GM18511 (cell line): Measurements from ENCODE around the gene RALGPS2.

Experiments used
- ATAC-seq: cut with Tn5 transposase; IDR thresholded peaks from one replicate; pipeline ENCODE4 v1.9.1; 2021; ENCODE audit warnings: mild to moderate bottlenecking, moderate library complexity; ENCODE audit not compliant: unreplicated experiment

The RALGPS2 gene

DNA sequence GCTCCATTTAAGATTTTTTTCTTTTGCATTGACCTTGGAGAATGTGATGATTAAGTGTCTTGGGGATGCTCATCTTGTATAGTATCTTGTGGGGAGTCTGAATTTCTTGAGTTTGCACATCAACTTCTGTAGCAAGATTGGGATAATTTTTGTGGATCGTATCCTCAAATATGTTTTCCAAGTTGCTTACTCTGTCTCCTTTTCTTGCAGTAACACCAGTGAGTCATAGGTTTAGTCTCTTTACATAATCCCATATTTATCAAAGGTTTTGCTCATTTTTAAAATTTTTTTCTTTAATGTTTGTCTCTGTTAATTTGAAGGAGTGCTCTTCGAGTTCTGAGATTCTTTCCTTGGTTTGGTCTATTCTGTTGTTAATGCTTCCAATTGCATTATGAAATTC lies 187.6 kb downstream of the RALGPS2 start:
- ATAC-seq: no peak

DNA sequence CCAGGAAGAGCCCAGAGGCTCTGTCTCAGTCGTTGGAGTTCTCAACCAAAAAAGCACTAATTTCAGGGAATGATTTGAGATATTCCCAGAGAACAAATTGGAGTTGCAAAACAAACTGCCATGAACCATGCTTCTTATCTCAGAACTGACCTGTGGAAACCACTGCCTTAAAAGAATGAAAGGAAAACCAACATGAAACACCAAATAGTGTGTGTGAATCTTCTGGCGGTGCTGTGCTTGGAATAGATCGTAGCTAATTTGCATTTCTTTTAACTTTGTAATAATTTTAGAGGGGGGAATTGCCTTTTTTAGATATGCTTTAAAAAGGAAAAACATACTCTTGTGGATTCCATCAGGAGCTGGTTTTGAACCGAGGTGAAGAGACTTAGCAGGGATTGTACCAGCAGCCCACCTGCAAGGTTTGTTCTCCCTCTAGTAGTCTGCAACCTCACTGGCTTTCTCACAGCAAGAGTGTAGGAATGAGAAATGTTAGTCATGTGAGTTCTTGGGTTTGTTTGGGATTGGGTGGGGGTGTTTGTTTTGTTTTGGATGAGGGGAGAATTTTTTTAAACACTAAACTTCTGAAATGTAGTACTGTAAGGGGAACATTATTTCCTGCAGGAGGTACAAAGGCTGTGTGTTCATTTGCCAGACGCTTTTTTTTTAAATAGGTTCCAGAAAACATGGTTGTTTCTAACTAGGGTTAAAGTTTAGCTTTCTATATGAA lies 191.6 kb downstream of the RALGPS2 start:
- ATAC-seq: peak; percentile 59

DNA sequence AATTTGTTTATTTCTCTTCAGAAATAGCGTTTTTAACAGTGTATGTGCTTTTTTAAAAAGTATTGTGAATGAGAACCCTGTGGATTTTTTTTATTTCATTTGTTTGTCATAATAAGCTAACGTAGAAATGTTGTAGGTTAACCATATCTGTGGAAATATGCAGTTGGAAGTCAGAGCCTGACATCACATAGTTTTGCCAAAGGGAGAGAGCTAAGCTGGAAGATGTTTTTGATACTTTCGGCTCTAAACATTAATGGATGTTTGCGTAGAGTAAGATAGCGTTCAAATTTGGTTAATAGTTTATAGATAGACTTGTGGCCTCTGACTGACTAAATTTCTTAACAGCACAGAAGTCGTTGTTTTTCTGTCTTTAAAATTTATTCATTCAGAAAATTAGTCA lies 193.3 kb downstream of the RALGPS2 start:
- ATAC-seq: no peak

DNA sequence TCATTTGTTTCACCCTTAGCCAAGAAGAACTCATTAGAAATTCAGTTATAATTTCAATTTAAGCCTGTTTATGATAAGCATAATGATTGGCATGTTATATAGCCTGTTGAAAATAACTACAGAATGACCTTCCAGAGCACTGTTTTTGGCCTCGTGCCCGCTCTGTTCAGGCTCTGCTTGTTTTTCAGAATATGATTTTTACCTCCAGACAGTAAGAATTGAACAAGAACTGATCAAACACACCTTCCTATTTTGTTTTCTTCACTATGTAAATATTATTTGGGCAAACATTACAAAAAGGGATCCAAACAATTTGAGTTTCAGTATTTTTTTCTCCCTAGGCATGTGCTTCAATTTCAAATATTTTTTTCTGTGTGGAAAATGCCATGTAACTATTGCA lies 193.9 kb downstream of the RALGPS2 start:
- ATAC-seq: no peak

DNA sequence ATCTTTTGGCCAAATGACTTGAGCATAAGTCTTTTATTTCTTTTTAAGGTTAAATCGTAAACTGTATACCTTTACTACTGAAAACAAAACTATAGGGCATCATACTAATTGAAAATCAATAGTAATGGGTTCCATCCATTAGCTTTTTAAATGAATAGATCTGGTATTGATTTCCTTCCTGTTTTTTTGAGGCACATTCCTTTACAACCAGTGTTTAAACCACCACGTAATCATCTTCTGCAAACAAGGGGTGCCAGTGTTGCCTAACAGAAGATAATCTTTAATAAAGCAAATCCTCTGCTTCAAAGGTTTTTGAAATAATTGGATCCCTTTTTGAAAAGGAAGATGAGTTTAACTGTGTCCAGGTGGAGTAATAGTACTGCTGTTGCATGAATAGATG lies 194.5 kb downstream of the RALGPS2 start:
- no peak for ATAC-seq

DNA sequence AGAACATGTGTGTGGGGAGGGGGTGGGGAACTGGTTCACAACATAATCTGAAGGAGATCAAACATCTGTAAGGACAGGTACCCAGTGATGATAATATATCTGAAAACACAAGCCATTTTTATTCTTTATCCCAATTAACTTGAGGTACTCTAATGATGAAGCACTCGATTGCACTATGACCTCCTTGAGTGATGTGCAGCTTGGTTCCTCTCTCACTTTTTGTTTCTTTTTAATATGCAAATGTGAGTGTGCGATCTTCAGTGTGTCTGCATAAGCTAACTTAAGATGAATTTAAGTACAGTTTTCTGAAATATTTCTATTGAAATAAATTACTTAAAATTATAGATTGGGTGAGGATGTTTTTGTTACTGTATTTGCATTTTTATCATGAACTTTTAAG lies 196.5 kb downstream of the RALGPS2 start:
- peak; percentile 81 for ATAC-seq

DNA sequence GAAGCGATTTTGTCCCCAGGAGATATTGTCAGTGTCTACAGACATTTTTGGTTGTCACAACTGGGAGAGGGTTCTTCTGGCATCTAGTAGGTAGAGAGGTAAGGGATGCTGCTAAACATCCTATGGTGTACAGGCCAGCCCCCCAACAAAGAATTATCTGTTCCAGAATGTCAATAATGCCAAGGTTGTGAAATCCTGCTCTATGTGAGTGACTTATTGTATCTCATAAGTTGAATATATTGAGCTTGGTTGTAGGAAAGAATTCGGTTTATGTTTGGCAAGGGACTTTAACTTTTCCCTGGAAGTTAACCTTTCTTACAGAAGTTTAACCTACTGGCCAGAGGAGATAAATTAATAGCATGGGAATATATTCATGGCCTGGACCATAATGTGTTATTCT lies 198.5 kb downstream of the RALGPS2 start:
- ATAC-seq: no peak

DNA sequence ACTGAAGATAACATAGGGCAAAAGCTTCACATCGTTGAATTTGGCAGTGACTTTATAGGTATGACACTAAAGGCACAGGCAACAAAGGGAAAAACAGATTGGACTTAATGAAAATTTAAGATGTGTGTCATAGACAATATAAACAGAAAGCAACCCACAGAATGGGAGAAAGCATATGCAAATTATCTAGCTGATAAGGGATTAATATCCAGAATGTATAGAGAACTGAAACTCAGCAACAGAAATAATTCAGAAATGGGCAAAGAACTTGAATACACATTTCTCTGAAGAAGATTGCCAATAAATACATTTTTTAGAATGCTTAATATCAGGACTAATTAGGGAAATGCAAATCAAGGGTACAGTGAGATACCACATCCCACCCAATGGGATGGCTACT lies 201.0 kb downstream of the RALGPS2 start:
- no peak for ATAC-seq

DNA sequence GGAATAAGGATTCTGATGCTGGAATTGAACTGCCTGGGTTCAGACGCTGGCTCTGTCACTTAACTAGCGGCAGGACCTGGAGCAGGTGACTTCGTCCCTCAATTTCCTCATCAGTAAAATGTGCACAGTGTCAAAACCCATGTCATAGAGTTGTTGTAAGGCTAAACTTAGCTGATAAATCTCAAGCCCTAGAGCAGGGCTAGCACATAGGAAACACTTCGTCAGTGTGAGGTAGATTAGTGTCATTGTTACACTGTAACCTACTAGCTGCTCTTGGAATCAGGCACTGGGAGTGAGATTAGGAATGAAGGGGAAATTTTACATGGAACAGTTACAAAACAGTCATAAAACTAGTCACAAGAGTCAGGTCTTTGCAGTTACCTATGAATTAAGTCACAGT lies 202.0 kb downstream of the RALGPS2 start:
- ATAC-seq: no peak

DNA sequence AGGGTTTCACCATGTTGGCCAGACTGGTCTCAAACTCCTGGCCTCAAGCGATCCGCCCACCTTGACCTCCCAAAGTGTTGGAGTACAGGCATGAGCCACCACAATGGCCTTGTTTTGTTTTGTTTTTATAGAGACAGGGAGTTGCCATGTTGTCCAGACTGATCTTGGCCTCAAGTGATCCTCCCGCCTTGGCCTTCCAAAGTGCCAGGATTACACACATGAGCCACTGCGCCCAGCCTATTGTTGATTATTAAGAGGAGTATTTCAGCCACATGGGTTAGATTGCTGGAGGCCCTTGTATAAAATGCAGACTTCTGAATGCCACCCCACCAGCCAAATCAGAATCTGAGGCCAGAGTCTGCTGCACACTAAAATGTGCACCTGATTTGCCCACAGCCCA lies 203.0 kb downstream of the RALGPS2 start:
- no peak for ATAC-seq

DNA sequence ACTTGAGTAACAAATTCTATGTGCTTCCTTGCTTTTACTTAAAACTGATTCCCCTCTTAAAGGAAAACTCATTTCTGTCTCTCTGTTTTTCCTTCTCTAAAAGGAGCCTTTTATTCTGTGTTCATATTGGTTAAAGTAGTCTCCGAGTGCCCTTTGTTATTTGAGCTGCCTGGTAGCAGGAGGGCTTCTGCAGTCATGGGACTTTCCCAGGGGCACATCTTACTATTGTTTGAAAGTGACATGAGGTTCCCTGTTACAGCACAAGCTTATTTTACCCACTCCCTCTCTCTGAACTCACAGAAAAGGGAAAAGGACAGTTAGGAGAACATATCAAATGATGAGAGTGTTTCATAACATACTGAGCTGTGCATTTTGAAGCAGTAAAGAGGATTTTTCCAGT lies 203.9 kb downstream of the RALGPS2 start:
- peak; percentile 50 for ATAC-seq

DNA sequence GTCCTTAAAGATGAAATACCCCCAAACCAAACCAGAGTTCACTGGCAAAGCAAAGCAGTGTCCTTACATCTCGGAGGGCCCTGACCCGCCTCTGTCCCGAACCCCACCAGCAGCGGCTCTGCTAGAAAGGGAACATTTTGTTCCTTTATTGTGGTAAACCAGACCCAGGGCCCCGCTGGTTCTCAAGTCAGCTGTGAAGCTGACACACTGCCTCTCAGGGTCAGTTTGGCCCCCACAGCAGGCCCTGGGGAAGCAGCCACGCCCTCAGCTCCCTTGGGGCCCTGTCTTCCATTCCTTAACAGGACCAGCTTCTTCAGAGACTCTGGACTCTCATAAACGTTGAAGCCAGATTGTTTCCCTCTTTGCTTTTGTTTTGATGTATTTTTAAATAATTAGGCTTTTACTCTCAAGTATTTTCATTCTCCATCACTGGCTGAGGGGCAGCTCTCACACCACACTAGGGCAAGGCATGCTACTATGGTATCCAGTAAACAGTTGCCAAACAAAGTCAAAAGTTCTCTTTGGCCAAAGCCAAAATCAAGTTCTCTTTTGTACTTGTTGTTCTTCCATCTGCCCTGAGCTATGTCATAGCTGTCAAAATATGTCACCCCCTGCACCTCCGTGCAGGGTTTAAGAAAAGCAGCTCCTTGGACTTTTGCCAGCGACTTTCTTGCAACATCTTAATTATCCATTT lies 207.0 kb downstream of the RALGPS2 start:
- ATAC-seq: no peak

DNA sequence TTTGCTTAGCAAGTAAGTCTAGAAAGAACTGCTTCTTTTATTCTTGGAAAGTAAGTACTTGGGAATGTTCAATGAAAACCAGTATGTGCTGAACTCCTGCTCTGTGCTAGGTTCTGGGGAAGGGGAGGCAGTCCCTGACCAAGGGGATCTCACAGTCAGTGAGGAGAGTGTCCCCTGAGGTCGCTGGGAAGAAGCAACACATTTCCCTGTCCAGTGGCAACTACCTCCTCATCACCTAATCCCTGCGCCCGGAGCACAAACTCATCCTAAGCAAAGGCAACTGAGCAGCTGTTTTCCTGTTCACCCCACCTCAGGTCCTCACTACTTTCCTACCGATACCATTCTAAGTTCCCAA lies 207.5 kb downstream of the RALGPS2 start:
- ATAC-seq: no peak

DNA sequence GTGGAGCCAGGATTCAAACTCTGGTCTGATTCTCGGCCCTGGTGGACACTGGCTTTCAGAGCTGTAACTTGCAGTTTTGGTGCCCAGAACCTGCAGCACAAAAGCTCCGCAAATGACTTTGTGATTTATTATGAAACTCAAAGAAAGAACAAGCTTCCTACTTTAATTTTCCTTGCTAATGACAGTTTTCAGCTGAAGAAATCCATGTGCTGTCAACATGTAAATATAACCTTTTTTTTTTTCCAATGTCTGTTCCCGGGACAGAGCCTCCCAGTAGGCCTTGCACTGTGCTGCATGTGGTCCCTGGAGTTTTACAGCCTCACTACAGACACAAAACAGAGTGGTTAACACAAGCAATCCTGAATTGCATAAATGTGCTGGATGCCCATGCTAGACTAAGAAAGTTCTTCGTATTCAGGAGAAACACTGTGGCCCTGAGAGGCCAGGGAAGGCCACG lies 208.1 kb downstream of the RALGPS2 start:
- ATAC-seq: no peak

DNA sequence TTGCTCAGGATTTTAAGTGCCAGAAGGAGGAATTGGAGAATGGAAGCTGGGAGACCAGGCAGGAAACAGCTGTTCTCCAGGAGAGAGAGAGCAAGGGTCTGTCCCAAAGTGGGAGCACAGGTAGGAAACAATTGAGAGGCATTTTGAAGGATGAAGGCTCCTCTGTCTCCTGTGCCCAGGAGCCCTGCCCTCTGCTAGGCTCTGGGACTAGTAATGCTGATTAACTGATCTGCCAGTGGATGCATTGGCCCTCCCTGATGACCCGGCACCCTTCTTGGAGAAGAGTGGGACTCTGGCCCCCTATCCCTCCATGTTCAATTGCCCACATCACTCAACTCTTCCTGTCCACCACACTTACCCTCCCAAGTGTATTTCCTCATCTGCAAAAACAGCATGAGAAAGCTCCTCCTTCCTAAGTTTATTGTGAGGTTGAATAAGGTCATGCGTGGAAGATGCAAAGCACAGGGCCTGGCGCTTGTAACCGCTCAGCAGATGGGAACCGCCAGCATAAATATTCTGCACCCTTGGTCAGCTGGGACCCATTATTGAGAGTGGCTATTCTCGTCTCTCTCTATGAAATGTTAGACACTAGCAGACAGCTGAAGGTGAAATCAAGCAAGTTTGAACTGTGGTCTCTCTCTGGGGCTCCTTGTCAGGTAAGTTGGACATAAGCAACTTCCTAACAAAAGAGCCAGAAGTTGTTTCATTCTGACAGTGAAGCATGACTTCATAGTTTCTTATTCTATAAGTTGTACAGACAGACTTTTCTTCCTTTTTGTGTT lies 208.9 kb downstream of the RALGPS2 start:
- no peak for ATAC-seq

DNA sequence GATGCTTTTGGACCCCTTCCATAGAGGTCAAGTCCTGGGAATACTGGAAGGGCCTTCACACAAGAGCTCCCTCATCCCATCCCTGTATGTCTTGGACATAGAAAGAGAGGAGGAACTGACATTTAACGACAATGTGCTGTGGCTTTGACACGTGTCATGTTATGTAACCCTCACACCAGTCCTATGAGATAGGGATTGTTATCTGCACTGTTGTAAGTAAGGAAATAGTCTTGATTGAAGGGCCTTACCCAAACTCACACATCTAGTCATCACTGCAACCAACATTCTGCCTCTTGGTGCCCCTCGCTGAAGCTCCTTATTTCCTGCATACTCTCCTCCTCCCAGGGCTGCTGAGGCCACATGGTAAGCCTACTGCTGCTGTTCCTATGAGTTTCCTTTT lies 209.5 kb downstream of the RALGPS2 start:
- no peak for ATAC-seq

DNA sequence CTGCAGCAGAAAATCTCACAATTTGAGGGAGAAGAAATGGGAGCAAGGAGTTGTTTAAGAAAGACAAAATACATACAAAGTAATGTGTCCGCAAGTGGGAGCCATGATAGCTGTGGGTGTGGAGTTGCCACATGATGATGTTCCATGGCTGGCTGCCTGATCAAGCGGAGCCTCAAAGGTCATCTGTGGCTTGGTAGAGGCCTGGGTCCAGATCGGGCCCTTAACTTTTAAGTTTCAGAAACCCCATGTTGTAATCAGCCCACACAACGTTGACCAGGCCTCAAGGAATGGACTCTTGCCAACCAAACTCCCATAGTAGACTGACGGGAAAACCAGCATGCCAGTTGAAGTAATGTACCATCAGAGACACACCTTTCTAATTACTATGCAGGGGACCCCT lies 210.6 kb downstream of the RALGPS2 start:
- no peak for ATAC-seq

DNA sequence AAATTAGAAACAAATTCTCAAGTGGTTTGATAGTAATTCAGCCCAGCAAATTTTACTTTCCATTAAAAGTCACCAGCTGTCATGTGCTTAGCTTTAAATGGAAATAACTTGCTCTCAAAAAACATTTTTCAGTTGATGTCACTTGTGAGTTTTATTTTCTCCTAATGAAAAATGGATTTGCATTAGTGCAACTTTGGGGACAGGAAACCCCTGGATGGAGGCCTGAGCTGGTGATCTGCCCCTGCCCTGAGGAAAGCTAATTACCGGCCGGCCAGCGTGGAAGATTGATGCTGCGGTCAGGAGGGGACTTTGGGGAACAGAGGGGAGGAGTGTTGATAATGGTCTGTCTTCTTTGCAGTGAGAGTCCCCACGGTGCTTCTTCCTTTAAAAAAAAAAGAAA lies 212.7 kb downstream of the RALGPS2 start:
- ATAC-seq: no peak

DNA sequence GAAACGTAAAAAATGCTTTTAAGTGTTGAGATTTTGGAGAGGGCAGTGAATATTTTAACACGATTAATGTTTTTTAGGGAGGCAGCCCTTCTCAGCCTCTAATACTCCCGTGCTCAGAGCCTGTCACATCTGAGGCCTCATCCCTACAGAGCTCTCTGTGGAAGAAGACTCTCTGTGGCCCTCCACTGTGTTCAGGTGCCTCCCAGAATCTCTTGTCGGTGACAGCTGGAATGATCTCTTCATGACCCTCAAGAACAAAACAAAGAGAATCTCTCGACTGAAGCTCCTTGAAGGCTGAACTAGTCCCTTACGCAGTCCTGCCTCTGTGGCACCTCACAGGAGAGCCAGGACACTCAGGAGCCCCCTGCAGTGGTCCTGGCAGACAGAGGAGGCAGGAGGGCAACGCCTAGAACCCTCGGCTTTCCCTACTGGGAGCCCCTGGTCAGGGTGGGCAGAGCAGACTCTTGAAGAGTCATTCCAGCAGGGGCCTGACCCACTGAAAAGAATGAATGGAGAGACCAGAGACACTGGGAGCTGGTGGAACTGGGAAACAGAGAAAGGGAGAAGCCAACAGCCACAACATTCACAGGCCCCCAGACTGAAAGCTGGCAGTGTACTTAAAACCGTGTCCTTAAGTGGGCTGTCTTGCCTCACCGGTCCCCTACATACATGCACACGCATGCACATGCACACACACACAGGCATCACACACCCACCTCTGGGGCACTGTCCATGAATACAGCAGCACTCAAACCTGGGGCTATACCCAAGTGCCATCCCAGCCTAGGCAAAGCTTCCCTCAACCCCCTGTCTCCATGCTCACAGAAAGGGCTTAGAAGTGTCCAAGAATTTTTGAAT lies 213.3 kb downstream of the RALGPS2 start:
- no peak for ATAC-seq

DNA sequence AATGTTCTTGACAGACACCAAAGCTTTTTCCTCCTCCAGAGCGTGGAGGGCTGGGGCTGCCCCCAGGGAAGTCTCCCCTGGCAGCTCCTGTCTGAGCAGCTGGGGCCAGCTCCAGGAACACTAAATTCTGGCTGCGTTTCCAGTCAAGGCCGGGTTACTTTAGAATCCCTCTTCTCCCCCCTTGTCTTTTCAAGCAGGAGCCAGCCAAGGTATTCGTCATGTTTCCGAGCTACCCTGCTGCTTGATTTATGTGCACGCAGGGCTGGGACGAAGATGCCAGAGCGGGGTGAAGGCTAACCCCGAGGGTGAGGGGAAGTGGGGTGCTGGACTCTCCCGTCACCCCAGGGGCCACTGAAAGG lies 213.9 kb downstream of the RALGPS2 start:
- no peak for ATAC-seq
